Raji (cell line): ENCODE measurements around the gene PI16.

Experiments used
- POLR2A ChIP-seq: IDR thresholded peaks from 2 replicates; pipeline ENCODE4 v1.6.1; 2011; ENCODE audit warnings: low read depth, low read length, control low read depth; ENCODE audit not compliant: insufficient read depth

Gene PI16

DNA sequence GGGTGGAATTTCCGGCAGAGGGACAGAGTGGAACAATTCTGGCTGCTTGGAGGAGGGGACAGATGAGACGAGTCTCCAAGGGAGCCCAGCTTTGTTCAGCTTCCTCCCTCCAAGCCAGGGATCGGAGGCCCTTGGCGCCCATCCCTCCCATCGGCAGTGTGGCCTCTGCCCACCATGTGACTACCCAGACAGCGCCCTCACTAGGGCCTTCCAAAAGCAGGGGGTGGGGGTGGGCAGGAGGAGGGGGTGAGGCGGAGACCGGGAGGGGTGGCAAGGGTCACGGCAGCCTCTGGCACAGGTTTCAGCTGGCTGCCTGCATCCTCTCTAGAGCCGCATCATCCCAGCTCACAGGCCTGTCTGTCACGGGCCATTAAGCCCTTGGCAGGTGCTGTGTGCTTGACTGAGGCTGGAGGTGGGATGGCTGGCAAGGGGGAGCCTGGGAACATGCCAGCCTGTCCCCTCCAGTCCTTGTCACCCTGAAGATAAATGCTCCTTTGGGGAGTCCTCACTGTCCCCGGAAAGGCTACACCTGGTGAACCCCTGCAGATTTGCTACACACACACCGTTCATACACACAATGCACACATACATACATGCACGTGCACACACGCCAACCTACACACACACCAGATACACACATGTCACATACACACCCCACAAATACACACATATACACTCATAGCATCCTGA is 44.7 kb downstream of the PI16 start:
- no peak for TF ChIP-seq POLR2A

DNA sequence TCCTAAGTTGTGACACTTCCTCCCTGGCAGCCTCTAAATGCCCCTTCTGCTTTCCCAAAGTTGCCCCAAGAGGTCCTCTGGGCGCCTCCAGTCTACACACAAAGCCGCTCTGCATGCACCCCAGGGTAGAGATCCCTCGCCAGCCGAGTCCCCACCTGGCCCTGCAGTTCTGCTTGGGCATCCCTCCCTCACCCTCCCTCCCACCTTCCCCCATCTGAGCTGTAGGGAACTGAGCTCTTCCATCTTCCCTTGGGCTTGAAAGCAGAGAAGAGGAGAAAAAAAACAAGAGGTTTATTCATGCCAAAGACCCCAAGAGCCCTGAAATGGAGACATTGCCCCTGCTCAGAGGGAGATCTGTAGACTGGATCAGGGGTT is 45.2 kb downstream of the PI16 start:
- no peak for TF ChIP-seq POLR2A

DNA sequence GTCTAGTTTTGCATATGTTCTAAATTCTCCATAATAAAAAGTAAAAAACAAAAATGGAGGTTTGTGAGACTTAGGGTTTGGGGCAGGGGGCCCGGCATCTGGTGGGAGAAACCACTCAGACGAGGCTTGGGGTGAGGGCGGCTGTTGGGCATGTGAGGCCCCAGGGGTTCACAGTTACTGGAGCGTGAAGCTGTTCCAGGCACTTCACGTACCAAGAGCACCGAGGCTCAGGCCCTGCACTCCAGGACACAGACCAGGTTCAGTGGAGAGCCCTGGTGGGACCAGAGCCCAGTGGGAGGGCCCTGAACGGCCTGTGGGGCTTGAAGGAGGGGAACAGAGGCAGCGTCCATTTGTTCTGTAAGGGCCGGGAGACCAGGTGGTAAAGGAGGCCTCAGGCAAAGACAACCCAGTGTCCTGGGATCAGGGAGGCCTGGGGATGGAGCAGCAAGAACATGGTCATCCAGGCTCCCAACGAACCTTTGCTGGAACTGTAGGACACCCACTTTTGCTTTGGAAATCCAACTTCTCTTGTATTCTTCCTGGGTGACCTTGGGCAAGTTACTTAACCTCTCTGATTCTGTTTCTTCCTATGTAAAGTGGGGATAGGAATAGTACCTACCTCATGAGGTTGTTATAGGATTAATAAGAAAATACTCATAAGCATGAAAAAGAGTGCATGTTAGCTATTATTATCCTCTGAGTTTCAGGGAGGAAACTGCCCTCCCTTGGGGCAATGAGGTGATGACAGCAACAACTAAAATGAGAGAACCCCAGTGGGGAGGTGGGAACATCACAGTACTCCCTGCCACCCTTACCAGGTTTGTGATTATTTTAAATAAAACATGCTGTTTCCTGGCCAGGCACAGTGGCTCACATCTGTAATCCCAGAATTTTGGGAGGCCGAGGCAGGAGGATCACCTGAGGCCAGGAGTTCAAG is 49.8 kb downstream of the PI16 start:
- no peak for TF ChIP-seq POLR2A

DNA sequence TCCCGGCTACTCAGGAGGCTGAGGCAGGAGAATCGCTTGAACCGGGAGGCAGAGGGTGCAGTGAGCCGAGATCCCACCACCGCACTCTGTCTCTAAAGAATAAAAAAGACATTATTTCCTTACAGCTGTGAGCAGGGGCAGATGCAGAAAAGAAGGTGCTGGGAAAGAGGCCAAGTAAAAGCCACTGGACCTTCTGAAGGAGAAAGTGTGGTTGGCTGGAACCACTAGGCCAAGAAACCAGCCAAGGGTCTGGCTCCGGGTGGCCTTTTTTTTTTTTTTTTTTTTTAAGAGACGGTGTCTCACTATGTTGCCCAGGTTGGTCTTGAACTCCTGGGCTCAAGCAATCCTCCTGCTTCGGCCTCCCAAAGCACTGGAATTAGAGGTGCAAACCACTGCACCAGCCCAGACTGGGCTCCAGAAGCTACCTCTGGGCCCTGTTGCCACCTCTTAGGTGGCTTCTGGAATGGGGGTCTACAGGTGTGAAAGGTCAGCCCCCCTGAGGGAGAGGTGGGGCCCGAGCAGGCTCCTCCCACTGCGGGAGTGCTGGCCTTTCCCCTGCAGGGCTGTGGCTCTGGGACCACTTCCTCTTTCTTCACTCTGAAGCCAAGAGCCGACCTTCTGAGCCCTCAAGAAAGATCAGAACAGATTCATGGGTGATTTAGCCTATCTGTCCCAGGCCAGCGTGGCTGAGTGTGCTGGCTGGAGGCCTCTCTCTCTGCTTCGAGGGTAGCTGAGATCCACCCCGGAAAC is 50.7 kb downstream of the PI16 start, which contains the start of gene FGD2:
TSS of gene FGD2 (plus strand) at position 595 of the 750 bp plus-strand sequence. CDS start 163 bp downstream, outside the sequence.
- TF ChIP-seq POLR2A = peak; percentile 78

DNA sequence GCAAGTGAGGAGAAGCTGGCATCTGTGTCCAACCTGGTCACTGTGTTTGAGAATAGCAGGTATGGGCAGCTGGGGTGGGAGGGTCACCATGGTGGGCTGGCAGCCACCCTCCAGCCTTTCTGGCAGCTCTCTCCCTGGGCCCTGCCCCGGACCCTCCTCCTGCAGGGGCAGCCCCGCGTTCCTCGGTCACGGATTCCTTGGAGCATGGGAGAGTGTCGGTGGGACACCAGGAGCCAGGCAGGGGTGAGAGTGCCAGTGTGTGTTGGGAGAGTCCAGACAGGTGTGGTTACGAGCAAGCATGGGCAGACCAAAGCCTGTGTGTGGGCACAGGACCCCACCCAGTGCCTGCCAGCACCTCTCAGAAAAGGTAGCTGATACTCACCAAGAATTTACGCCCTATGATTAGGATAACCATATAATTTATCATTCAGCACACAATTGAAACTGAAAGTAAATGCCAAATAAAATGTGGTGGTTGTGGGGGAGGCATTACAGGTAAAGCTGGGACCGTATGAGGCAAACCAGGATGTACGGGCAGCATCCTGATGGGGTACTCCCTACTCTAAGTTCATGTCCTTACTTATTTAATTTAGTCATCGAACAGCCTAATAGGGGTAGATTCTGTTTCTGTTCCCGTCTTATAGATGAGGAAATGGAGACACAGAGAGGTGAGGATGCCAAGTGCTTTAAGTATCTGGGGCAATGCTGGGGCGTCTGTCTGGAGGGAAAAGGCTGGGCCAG is 51.5 kb downstream of the PI16 start:
- TF ChIP-seq POLR2A = no peak

DNA sequence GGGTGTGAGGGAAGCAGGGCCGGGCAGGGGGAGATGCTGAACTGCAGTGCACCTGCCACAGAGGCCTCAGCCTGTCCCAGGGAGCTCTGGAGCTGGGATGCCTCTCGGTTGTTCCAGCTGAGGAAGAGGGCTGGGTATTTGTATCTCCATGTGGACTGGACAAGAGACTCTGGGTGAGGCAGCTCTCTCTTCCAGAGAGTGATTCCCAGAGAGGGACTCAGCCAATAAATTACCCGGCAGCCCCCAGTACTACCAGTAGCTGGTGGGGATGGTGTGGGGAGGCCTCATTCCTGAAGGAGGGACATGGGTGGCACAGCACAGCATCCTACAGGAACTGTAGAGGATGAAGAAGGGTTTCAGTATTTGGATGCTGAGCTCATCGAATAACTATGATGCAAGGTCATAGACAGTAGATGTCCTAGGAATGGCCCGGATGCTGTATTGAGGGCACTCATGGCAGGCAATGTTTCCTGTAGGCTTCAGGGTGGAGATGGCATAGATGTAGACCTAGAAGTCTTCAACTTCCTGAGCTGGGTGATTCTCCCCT is 52.3 kb downstream of the PI16 start:
- TF ChIP-seq POLR2A = no peak

DNA sequence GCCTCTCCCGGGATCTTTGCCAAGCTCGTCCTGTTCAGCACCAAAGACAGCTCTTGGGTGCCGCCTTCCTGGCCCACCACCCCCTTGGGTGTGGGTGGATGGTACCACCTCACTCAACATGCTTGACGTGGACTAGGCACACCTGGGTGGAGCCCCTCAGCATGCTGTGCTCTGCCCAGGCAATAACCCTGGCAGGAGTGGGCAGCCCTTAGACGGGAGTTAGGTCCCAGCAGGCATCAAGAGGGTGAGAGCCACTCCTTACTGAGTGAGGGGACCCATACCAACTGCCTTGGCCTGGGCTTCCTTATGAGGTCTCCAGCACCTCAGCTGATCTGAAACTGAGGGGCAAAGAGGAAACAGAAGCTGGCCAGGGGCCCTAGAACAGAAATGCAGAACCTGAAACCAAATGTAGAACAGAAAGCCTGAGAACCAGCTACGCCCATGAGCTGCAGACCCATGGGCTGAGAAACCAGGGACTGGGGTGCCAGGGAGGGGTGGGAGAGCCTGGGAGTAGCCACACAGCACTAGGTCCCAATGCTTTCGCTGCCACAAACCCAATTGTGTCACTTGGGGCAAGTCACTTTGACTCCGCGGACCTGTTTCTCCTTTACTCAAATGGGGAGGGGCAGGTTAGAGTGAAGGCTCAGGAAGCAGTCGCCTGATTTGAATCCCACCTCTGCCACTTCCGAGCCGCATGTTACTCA is 53.0 kb downstream of the PI16 start:
- TF ChIP-seq POLR2A = no peak

DNA sequence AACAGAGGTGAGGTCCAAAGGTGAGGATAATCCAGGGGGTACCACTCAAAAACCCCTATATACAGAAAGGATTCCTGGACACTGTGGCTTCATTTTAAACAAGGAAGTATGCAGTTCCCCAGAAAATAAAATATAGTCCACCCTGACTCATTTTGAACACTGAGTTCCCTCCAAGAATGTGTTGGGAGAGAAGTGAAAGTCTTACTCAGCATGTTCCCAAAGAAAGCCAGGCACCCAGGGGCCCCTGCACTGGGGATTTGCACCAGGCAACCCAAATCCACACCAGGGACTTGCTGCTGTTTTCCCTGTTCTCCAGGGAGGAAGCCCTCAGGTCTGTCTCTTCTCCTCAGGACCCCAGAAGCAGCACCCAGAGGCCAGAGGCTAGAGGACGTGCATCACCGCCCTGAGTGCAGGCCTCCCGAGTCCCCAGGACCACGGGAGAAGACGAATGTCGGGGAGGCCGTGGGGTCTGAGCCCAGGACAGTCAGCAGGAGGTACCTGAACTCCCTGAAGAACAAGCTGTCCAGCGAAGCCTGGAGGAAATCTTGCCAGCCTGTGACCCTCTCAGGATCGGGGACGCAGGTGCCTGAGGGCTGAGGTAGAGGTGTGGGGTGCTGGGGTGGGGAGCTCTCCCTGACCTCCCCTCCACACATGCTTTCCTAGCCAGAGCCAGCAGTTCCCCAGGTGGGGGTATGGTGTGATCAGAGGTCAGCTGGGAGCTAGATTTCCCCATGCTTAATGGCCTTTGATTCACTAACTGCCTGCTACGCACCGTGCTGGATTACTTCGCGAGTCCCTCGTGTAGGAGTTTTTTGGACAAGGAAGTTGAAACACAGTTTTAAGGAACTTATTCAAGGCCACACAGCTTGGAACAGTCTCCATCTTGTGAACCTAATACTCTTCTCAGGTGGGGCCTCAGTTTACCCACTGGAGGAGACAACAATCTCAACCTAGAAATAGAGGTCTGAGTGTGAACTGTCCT is 54.2 kb downstream of the PI16 start:
- no peak for TF ChIP-seq POLR2A

DNA sequence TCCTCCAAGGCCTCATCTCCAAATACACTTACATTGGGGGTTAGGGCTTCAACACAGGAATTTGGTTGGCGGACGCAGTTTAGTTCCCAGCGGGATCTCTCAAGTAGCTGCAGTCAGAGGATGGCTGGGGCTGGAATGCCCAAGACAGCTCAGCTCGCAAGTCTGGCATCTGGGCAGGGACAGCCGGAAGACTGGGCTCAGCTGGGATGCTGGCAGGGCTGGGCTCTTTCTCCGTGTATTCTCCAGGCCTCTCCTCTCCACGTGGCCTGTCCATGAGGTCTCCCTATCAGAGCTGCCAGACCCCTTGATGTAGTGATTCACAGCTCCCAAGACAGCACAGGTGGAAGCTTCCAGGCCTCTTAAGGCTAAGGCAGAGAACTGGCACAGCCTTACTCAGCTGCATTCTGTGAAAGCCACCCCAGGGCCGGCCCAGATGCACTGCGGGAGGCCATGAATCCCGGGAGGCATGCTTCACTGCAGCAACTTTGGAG is 55.9 kb downstream of the PI16 start:
- no peak for TF ChIP-seq POLR2A

DNA sequence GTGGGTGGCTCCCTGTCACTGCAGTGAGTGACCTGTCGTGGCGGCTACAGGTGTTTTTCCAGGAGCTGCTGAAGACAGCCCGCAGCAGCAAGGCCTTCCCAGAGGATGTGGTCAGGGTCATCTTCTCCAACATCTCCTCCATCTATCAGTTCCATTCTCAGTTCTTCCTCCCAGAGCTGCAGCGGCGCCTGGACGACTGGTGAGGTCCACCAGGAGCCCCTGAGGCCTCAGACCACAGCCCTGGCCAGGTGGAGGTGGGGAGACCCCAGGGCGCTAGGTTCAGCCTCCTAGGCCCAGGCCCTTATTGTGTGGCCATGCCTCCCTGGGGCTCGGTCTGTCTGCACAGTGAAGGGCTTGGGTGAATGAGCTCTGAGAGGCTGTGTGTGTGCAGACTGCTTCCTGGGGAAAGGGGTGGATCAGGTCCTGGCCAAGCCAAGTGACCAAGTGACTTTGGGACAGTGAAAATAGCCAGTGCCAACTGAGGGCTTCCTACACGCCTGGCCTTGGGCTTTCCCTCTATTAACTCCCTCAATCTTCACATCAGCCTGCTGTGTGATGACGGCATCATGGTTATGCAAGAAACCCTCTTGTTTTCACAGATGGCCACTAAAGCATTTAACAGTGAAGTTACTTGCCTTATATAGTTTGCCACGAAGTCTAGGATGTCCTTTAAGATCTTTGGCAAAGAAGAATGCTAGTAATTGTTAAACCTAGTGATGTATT is 57.3 kb downstream of the PI16 start:
- TF ChIP-seq POLR2A = no peak

DNA sequence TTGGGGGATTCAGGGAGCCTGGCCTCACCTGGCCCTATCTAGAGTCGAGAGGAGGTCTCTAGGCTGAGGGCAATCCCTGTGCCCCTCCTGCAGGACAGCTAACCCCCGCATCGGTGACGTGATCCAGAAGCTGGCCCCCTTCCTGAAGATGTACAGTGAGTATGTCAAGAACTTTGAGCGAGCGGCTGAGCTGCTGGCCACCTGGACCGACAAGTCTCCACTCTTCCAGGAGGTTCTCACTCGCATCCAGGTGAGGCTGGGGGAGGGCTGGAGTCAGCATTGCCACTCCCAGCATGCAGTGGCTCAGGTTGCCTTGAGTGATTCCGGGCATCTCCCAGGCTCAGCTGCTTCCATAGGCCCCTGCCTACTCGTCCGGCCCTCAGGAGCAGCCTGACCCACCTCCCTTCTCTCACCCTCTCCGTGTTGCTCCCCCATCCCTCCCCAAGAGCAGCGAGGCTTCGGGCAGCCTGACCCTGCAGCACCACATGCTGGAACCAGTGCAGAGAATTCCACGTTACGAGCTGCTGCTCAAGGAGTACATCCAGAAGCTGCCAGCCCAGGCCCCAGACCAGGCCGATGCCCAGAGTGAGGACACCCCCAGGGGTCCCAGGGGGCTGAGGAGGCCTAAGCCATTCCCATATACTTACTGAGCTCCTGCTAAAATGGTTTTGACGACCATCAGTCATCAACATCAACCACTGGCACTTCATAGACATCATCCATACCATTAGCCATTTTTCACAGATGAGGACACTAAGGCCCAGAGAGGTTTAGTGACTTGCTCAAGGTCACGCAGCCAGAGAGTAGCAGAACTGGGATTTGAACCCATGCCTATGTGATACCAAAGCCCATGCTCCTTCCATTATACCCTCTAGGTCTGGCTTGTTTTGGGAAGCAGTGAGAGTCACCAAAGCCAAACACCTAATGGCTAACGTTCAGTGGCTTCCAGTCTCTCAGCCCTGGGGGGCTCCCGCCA is 59.3 kb downstream of the PI16 start:
- no peak for TF ChIP-seq POLR2A
